ENCODE data around the gene C11orf68.

DNA sequence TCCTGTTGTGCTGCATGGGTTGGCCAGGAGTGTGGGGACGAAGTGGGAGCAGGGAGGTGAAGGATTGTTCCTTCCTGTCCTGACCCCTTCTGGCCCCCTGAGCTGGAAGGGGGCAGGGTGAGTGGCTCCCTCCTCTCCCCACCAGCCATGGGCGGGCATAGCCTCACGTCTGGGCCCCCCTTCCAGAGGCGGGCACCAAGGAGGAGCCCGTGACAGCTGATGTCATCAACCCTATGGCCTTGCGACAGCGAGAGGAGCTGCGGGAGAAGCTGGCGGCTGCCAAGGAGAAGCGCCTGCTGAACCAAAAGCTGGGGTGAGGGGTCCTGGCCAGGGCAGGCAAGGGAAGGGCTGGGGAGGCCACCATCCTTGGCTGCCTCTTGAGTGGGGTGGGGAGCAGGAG, 46.0 kb upstream of the C11orf68 start:
- TF ChIP-seq, protein P1, sequence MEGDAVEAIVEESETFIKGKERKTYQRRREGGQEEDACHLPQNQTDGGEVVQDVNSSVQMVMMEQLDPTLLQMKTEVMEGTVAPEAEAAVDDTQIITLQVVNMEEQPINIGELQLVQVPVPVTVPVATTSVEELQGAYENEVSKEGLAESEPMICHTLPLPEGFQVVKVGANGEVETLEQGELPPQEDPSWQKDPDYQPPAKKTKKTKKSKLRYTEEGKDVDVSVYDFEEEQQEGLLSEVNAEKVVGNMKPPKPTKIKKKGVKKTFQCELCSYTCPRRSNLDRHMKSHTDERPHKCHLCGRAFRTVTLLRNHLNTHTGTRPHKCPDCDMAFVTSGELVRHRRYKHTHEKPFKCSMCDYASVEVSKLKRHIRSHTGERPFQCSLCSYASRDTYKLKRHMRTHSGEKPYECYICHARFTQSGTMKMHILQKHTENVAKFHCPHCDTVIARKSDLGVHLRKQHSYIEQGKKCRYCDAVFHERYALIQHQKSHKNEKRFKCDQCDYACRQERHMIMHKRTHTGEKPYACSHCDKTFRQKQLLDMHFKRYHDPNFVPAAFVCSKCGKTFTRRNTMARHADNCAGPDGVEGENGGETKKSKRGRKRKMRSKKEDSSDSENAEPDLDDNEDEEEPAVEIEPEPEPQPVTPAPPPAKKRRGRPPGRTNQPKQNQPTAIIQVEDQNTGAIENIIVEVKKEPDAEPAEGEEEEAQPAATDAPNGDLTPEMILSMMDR (IDR thresholded peaks at IDR 0.05), result no peak
- no peak for TF ChIP-seq POLR2A (IDR thresholded peaks at IDR 0.05)

Data from thyroid gland (tissue), 4 donors.